ENCODE data around the gene TCN2.

DNA sequence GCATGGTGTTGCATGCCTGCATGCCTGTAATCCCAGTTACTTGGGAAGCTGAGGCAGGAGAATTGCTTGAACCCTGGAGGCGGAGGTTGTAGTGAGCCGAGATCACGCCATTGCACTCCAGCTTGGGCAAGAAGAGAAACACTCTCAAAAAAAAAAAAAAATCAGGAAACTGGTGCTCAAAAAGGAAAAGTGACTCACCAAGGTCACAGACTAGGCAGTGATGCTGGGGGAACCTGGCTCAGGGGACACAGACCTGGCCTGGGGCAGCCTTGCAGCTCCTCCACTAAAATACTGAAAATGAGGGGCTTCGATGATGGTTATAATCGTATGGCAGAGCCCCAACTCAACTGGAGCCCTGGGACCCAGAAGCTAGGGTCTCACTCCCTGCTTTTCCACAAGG lies 20.5 kb downstream of the TCN2 start:
- TF ChIP-seq, protein P1, sequence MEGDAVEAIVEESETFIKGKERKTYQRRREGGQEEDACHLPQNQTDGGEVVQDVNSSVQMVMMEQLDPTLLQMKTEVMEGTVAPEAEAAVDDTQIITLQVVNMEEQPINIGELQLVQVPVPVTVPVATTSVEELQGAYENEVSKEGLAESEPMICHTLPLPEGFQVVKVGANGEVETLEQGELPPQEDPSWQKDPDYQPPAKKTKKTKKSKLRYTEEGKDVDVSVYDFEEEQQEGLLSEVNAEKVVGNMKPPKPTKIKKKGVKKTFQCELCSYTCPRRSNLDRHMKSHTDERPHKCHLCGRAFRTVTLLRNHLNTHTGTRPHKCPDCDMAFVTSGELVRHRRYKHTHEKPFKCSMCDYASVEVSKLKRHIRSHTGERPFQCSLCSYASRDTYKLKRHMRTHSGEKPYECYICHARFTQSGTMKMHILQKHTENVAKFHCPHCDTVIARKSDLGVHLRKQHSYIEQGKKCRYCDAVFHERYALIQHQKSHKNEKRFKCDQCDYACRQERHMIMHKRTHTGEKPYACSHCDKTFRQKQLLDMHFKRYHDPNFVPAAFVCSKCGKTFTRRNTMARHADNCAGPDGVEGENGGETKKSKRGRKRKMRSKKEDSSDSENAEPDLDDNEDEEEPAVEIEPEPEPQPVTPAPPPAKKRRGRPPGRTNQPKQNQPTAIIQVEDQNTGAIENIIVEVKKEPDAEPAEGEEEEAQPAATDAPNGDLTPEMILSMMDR (IDR thresholded peaks at IDR 0.05; ENCODE audit: insufficient read depth, low read length), result no peak
- no peak for TF ChIP-seq REST (IDR thresholded peaks at IDR 0.05; ENCODE audit: insufficient replicate concordance, low read depth)
- TF ChIP-seq POLR2AphosphoS5 (IDR thresholded peaks at IDR 0.05; ENCODE audit: low read depth), result no peak
